ENCODE measurements around the gene NACC2.

NACC2 gene

GRCh38 chr9:136095070-136096058, at the start of gene NACC2:
TSS of gene NACC2 (minus strand) at chr9:136095289. CDS start at chr9:136050521, 44,768 bp downstream.
- DNase-seq = peak; percentile 54

GRCh38 chr9:136144450-136144849, 49.4 kb upstream of the NACC2 start:
- DNase-seq = no peak

GRCh38 chr9:136143215-136144001, 48.3 kb upstream of the NACC2 start:
- DNase-seq = peak; percentile 22

GRCh38 chr9:136142859-136143214, 47.7 kb upstream of the NACC2 start:
- DNase-seq = no peak

- DNase-seq = no peak
Measured at GRCh38 chr9:136142414-136142796, 47.3 kb upstream of the NACC2 start.

GRCh38 chr9:136141682-136142413, 46.8 kb upstream of the NACC2 start:
- DNase-seq = no peak

- DNase-seq = no peak
Measured at GRCh38 chr9:136140966-136141365, 45.9 kb upstream of the NACC2 start.

GRCh38 chr9:136140046-136140445, 45.0 kb upstream of the NACC2 start:
- no peak for DNase-seq

GRCh38 chr9:136138566-136138965, 43.5 kb upstream of the NACC2 start:
- peak; percentile 54 for DNase-seq

GRCh38 chr9:136137321-136138265, 42.5 kb upstream of the NACC2 start:
- DNase-seq = no peak

- DNase-seq = no peak
Measured at GRCh38 chr9:136136127-136136925, 41.2 kb upstream of the NACC2 start.

GRCh38 chr9:136135326-136136126, 40.4 kb upstream of the NACC2 start:
- DNase-seq = no peak

GRCh38 chr9:136133959-136134484, 38.9 kb upstream of the NACC2 start:
- no peak for DNase-seq

GRCh38 chr9:136133191-136133958, 38.3 kb upstream of the NACC2 start:
- peak; percentile 46 for DNase-seq

GRCh38 chr9:136132512-136133050, 37.5 kb upstream of the NACC2 start:
- no peak for DNase-seq

- DNase-seq = no peak
Measured at GRCh38 chr9:136131629-136132511, 36.8 kb upstream of the NACC2 start.

GRCh38 chr9:136129176-136129575, 34.1 kb upstream of the NACC2 start:
- no peak for DNase-seq

- DNase-seq = no peak
Measured at GRCh38 chr9:136128436-136128835, 33.3 kb upstream of the NACC2 start.

Measured in CD4-positive, alpha-beta T cell treated with Interleukin-17A for 4 hours (primary cell).